GM23338 (cell line): ENCODE results near the gene CD1D. TPM values are rescaled to one million over a fixed set of nuclear protein-coding genes. Genes with fewer than 3 reads are reported as not detected.

ENCODE experiments used
- ATAC-seq: fragments of 200-7000 bp; cut with Tn5 transposase; 3 replicates; pipeline ENCODE4 v1.9.1; 2020
- DNase-seq: peaks from one replicate; pipeline ENCODE4 v3.0.0-alpha.2; 2015; ENCODE audit warnings: low spot score
- H2AFZ ChIP-seq: fragments of 200-600 bp; sonication (generic); 2 replicates; pipeline ENCODE4 v1.8.0; 2016; ENCODE audit warnings: antibody characterized with exemption, mild to moderate bottlenecking, moderate library complexity
- H3F3A ChIP-seq: fragments of 200-600 bp; sonication (generic); replicated peaks from 2 replicates; pipeline ENCODE4 v1.8.0; 2017; ENCODE audit warnings: antibody characterized with exemption, mixed run types, low read depth
- H3K27ac ChIP-seq: fragments of 200-600 bp; sonication (generic); 2 replicates; pipeline ENCODE4 v1.6.1; 2016; ENCODE audit warnings: low read depth
- H3K27me3 ChIP-seq: fragments of 200-600 bp; sonication (generic); 2 replicates; pipeline ENCODE4 v1.8.0; 2016; ENCODE audit warnings: mild to moderate bottlenecking, mixed run types, moderate library complexity; ENCODE audit not compliant: insufficient read depth
- H3K36me3 ChIP-seq: fragments of 200-600 bp; sonication (generic); 2 replicates; pipeline ENCODE4 v1.8.0; 2016; ENCODE audit warnings: mild to moderate bottlenecking; ENCODE audit not compliant: insufficient read depth
- H3K4me1 ChIP-seq: fragments of 200-600 bp; sonication (generic); 2 replicates; pipeline ENCODE4 v1.8.0; 2016; ENCODE audit warnings: mild to moderate bottlenecking, moderate library complexity; ENCODE audit not compliant: insufficient read depth
- H3K4me2 ChIP-seq: fragments of 200-600 bp; sonication (generic); 2 replicates; pipeline ENCODE4 v1.7.1; 2017; ENCODE audit warnings: mixed run types
- H3K4me3 ChIP-seq: fragments of 200-600 bp; sonication (generic); 2 replicates; pipeline ENCODE4 v1.6.1; 2016; ENCODE audit warnings: mixed run types
- H3K79me2 ChIP-seq: fragments of 200-600 bp; sonication (generic); replicated peaks from 2 replicates; pipeline ENCODE4 v1.8.0; 2017; ENCODE audit warnings: mild to moderate bottlenecking; ENCODE audit not compliant: insufficient read depth
- H3K9me2 ChIP-seq: fragments of 200-600 bp; sonication (generic); 2 replicates; pipeline ENCODE4 v1.8.0; 2017; ENCODE audit not compliant: insufficient read depth
- H4K20me1 ChIP-seq: fragments of 200-600 bp; sonication (generic); replicated peaks from 2 replicates; pipeline ENCODE4 v1.8.0; 2017; ENCODE audit warnings: mild to moderate bottlenecking; ENCODE audit not compliant: insufficient read depth
- H3K27ac Mint-ChIP-seq: 2 replicates; pipeline ENCODE4 v1.8.0; 2020; ENCODE audit warnings: inconsistent platforms, mild to moderate bottlenecking, moderate library complexity, mixed read lengths
- H3K27me3 Mint-ChIP-seq: 3 replicates; pipeline ENCODE4 v1.8.0; 2022; ENCODE audit warnings: low read depth, mild to moderate bottlenecking, moderate library complexity, mixed read lengths, inconsistent platforms; ENCODE audit not compliant: insufficient read depth, poor library complexity
- H3K36me3 Mint-ChIP-seq: 3 replicates; pipeline ENCODE4 v1.8.0; 2021; ENCODE audit warnings: low read depth, mild to moderate bottlenecking, inconsistent platforms, moderate library complexity, mixed read lengths
- H3K4me1 Mint-ChIP-seq: 3 replicates; pipeline ENCODE4 v1.8.0; 2020; ENCODE audit warnings: mild to moderate bottlenecking, inconsistent platforms, mixed read lengths
- H3K4me3 Mint-ChIP-seq: 3 replicates; pipeline ENCODE4 v1.8.0; 2021; ENCODE audit warnings: moderate library complexity, mild to moderate bottlenecking, inconsistent platforms, mixed read lengths
- H3K9me3 Mint-ChIP-seq: 3 replicates; pipeline ENCODE4 v1.8.0; 2020; ENCODE audit warnings: moderate library complexity, mild to moderate bottlenecking, inconsistent platforms, mixed read lengths
- CREB1 ChIP-seq: fragments of 250-450 bp; sonication (Bioruptor Pico); IDR thresholded peaks from 2 replicates; pipeline ENCODE4 v1.5.0; 2020; ENCODE audit warnings: low read depth, mild to moderate bottlenecking, moderate library complexity
- EZH2 ChIP-seq: fragments of 200-600 bp; sonication (generic); IDR thresholded peaks from one replicate; pipeline ENCODE4 v1.8.0; 2017; ENCODE audit warnings: antibody characterized with exemption, mild to moderate bottlenecking, low read depth; ENCODE audit not compliant: unreplicated experiment
- EZH2phosphoT487 ChIP-seq: fragments of 200-600 bp; sonication (generic); IDR thresholded peaks from one replicate; pipeline ENCODE4 v1.8.1; 2018; ENCODE audit warnings: antibody characterized with exemption; ENCODE audit not compliant: unreplicated experiment
- JUNB ChIP-seq: IDR thresholded peaks from one replicate; pipeline ENCODE4 v1.6.1; 2016; ENCODE audit warnings: antibody characterized with exemption; ENCODE audit not compliant: unreplicated experiment
- NANOG ChIP-seq: IDR thresholded peaks from 2 replicates; pipeline ENCODE4 v1.6.1; 2016; ENCODE audit warnings: antibody characterized with exemption, borderline replicate concordance
- POLR2AphosphoS5 ChIP-seq: IDR thresholded peaks from 2 replicates; pipeline ENCODE4 v1.6.1; 2016; ENCODE audit warnings: antibody characterized with exemption, low read depth
- STAT1 ChIP-seq: IDR thresholded peaks from one replicate; pipeline ENCODE4 v1.6.1; 2016; ENCODE audit warnings: antibody characterized with exemption; ENCODE audit not compliant: unreplicated experiment
- ZNF114 ChIP-seq: fragments of 250-450 bp; sonication (Bioruptor Pico); IDR thresholded peaks from 2 replicates; pipeline ENCODE4 v1.5.0; 2020; ENCODE audit warnings: mild to moderate bottlenecking, moderate library complexity
- ZNF331 ChIP-seq: fragments of 250-450 bp; sonication (Bioruptor Pico); IDR thresholded peaks from 2 replicates; pipeline ENCODE4 v1.5.0; 2020; ENCODE audit warnings: low read depth, mild to moderate bottlenecking, moderate library complexity
- polyA plus RNA-seq: library from polyadenylated mRNA; unstranded; fragments of >200 nt; fragmentation: Nextera tagmentation; extraction: Ambion mirVana; gene quantifications from 2 replicates; pipeline ENCODE4 v1.2.1, GENCODE V29; 2016
- total RNA-seq: library from RNA; depleted of rRNA; stranded (reverse); fragments of >200 nt; shearing (Covaris generic); gene quantifications from 2 replicates; pipeline ENCODE4 v1.2.3, GENCODE V29; 2014
- TF ChIP-seq, protein P1 (sequence below): fragments of 250-450 bp; sonication (Bioruptor Pico); IDR thresholded peaks from 2 replicates; pipeline ENCODE4 v1.5.0; 2020; ENCODE audit warnings: mild to moderate bottlenecking, moderate library complexity
- TF ChIP-seq, protein P2 (sequence below): IDR thresholded peaks from one replicate; pipeline ENCODE4 v1.6.1; 2018; ENCODE audit warnings: antibody characterized with exemption; ENCODE audit not compliant: unreplicated experiment
- TF ChIP-seq, protein P3 (sequence below): IDR thresholded peaks from 2 replicates; pipeline ENCODE4 v1.6.1; 2016; ENCODE audit warnings: antibody characterized with exemption
- TF ChIP-seq, protein P4 (sequence below), 2 experiments: fragments of 200-600 bp in 1 of 2; sonication (generic) in 1 of 2; conservative IDR thresholded peaks; 2 replicates each; pipeline versions ENCODE4 v1.5.1 to v1.6.1; 2016 to 2017; ENCODE audit warnings: antibody characterized with exemption in 2 of 2, low read depth in 2 of 2, mild to moderate bottlenecking in 2 of 2, moderate library complexity in 1 of 2

The CD1D gene
- total and polyA plus RNA-seq, 2 experiments from 2014 or later: 1.5 to 2.7 TPM

DNA sequence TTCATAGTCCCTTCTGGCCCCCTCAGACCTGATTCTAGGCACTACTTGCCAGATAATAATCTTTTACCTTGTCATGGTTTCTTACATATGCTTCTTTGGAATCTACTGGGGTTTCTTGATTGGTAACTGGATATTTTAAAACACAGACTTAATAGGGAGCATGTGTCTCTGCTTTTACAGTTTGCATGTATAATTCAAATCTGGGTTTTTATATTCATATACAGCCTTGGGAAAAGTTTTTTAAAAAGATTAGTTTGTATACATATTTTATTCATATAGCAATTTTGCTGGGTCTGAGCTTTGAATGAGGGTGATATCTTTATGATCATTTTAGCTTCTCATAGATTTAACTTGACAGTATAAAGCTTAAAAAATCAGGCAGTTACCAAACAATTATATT lies 21.1 kb upstream of the CD1D start:
- Histone ChIP-seq H3K27ac (no peak overlapping the region), H3F3A (no peaks in the 10 kb centered on the region), H3K4me3 (no peak overlapping the region), H4K20me1 (no peaks in the 10 kb centered on the region), H2AFZ (no peak overlapping the region), H3K27me3 (no peaks in the 10 kb centered on the region; the same call in 1 of the 2 replicates), H3K4me2 (no peak overlapping the region), H3K79me2 (no peaks in the 10 kb centered on the region), H3K9me2 (peaks cover 11% of the 10 kb centered on the region; the same call in 1 of the 2 replicates), H3K4me1 (no peaks in the 10 kb centered on the region), H3K36me3 (no peaks in the 10 kb centered on the region)
- no peak overlapping the region for H3K4me3 Mint-ChIP-seq
- H3K4me1 Mint-ChIP-seq: peaks cover 3% of the 10 kb centered on the region
- no peak overlapping the region for H3K27ac Mint-ChIP-seq
- no peak for ATAC-seq
- no peaks in the 10 kb centered on the region for H3K9me3 Mint-ChIP-seq
- TF ChIP-seq NANOG (no peak), CREB1 (CRISPR knock-in tag) (no peak), POLR2AphosphoS5 (no peak), EZH2phosphoT487 (no peak), STAT1 (no peak), JUNB (no peak), ZNF331 (CRISPR knock-in tag) (no peak), ZNF114 (CRISPR knock-in tag) (no peak), EZH2 (no peak)
- TF ChIP-seq, protein P1, sequence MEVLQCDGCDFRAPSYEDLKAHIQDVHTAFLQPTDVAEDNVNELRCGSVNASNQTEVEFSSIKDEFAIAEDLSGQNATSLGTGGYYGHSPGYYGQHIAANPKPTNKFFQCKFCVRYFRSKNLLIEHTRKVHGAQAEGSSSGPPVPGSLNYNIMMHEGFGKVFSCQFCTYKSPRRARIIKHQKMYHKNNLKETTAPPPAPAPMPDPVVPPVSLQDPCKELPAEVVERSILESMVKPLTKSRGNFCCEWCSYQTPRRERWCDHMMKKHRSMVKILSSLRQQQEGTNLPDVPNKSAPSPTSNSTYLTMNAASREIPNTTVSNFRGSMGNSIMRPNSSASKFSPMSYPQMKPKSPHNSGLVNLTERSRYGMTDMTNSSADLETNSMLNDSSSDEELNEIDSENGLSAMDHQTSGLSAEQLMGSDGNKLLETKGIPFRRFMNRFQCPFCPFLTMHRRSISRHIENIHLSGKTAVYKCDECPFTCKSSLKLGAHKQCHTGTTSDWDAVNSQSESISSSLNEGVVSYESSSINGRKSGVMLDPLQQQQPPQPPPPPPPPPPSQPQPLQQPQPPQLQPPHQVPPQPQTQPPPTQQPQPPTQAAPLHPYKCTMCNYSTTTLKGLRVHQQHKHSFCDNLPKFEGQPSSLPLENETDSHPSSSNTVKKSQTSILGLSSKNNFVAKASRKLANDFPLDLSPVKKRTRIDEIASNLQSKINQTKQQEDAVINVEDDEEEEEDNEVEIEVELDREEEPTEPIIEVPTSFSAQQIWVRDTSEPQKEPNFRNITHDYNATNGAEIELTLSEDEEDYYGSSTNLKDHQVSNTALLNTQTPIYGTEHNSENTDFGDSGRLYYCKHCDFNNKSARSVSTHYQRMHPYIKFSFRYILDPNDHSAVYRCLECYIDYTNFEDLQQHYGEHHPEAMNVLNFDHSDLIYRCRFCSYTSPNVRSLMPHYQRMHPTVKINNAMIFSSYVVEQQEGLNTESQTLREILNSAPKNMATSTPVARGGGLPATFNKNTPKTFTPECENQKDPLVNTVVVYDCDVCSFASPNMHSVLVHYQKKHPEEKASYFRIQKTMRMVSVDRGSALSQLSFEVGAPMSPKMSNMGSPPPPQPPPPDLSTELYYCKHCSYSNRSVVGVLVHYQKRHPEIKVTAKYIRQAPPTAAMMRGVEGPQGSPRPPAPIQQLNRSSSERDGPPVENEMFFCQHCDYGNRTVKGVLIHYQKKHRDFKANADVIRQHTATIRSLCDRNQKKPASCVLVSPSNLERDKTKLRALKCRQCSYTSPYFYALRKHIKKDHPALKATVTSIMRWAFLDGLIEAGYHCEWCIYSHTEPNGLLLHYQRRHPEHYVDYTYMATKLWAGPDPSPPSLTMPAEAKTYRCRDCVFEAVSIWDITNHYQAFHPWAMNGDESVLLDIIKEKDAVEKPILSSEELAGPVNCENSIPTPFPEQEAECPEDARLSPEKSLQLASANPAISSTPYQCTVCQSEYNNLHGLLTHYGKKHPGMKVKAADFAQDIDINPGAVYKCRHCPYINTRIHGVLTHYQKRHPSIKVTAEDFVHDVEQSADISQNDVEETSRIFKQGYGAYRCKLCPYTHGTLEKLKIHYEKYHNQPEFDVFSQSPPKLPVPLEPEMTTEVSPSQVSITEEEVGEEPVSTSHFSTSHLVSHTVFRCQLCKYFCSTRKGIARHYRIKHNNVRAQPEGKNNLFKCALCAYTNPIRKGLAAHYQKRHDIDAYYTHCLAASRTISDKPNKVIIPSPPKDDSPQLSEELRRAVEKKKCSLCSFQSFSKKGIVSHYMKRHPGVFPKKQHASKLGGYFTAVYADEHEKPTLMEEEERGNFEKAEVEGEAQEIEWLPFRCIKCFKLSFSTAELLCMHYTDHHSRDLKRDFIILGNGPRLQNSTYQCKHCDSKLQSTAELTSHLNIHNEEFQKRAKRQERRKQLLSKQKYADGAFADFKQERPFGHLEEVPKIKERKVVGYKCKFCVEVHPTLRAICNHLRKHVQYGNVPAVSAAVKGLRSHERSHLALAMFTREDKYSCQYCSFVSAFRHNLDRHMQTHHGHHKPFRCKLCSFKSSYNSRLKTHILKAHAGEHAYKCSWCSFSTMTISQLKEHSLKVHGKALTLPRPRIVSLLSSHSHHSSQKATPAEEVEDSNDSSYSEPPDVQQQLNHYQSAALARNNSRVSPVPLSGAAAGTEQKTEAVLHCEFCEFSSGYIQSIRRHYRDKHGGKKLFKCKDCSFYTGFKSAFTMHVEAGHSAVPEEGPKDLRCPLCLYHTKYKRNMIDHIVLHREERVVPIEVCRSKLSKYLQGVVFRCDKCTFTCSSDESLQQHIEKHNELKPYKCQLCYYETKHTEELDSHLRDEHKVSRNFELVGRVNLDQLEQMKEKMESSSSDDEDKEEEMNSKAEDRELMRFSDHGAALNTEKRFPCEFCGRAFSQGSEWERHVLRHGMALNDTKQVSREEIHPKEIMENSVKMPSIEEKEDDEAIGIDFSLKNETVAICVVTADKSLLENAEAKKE (CRISPR knock-in tag): no peak
- TF ChIP-seq, protein P2, sequence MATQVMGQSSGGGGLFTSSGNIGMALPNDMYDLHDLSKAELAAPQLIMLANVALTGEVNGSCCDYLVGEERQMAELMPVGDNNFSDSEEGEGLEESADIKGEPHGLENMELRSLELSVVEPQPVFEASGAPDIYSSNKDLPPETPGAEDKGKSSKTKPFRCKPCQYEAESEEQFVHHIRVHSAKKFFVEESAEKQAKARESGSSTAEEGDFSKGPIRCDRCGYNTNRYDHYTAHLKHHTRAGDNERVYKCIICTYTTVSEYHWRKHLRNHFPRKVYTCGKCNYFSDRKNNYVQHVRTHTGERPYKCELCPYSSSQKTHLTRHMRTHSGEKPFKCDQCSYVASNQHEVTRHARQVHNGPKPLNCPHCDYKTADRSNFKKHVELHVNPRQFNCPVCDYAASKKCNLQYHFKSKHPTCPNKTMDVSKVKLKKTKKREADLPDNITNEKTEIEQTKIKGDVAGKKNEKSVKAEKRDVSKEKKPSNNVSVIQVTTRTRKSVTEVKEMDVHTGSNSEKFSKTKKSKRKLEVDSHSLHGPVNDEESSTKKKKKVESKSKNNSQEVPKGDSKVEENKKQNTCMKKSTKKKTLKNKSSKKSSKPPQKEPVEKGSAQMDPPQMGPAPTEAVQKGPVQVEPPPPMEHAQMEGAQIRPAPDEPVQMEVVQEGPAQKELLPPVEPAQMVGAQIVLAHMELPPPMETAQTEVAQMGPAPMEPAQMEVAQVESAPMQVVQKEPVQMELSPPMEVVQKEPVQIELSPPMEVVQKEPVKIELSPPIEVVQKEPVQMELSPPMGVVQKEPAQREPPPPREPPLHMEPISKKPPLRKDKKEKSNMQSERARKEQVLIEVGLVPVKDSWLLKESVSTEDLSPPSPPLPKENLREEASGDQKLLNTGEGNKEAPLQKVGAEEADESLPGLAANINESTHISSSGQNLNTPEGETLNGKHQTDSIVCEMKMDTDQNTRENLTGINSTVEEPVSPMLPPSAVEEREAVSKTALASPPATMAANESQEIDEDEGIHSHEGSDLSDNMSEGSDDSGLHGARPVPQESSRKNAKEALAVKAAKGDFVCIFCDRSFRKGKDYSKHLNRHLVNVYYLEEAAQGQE: no peak
- TF ChIP-seq, protein P3, sequence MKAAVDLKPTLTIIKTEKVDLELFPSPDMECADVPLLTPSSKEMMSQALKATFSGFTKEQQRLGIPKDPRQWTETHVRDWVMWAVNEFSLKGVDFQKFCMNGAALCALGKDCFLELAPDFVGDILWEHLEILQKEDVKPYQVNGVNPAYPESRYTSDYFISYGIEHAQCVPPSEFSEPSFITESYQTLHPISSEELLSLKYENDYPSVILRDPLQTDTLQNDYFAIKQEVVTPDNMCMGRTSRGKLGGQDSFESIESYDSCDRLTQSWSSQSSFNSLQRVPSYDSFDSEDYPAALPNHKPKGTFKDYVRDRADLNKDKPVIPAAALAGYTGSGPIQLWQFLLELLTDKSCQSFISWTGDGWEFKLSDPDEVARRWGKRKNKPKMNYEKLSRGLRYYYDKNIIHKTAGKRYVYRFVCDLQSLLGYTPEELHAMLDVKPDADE: no peak
- TF ChIP-seq, protein P4, sequence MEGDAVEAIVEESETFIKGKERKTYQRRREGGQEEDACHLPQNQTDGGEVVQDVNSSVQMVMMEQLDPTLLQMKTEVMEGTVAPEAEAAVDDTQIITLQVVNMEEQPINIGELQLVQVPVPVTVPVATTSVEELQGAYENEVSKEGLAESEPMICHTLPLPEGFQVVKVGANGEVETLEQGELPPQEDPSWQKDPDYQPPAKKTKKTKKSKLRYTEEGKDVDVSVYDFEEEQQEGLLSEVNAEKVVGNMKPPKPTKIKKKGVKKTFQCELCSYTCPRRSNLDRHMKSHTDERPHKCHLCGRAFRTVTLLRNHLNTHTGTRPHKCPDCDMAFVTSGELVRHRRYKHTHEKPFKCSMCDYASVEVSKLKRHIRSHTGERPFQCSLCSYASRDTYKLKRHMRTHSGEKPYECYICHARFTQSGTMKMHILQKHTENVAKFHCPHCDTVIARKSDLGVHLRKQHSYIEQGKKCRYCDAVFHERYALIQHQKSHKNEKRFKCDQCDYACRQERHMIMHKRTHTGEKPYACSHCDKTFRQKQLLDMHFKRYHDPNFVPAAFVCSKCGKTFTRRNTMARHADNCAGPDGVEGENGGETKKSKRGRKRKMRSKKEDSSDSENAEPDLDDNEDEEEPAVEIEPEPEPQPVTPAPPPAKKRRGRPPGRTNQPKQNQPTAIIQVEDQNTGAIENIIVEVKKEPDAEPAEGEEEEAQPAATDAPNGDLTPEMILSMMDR (conservative IDR thresholded peaks at IDR 0.05; ENCODE audit: low read depth in 2 of 2): no peak
- H3K36me3 Mint-ChIP-seq: no peaks in the 10 kb centered on the region
- H3K27me3 Mint-ChIP-seq: no peaks in the 10 kb centered on the region
- DNase-seq: no peak
